Mesodermal cell (in vitro differentiated cells): ENCODE measurements around the gene STAT3.
"Not testable (repeated sequence)": the region's sequence is repeated elsewhere in the genome, so short reads cannot be mapped to it uniquely, and the experiment has no call there.

ENCODE experiments used
- H3K27ac ChIP-seq: 2 replicates; pipeline ENCODE4 v1.7.0; 2013; ENCODE audit warnings: mild to moderate bottlenecking, low read depth, low read length, moderate library complexity; ENCODE audit not compliant: severe bottlenecking
- H3K36me3 ChIP-seq: 2 replicates; pipeline ENCODE4 v1.7.1; 2013; ENCODE audit warnings: mild to moderate bottlenecking, low read length, moderate library complexity; ENCODE audit not compliant: control insufficient read depth, insufficient read depth
- H3K4me1 ChIP-seq: one replicate; pipeline ENCODE4 v1.7.1; 2013; ENCODE audit warnings: mild to moderate bottlenecking, low read length; ENCODE audit not compliant: insufficient read depth, control insufficient read depth, poor library complexity, severe bottlenecking
- H3K4me3 ChIP-seq: 2 replicates; pipeline ENCODE4 v1.7.0; 2013; ENCODE audit warnings: low read length, control low read depth, mild to moderate bottlenecking; ENCODE audit not compliant: insufficient read depth, poor library complexity, severe bottlenecking; ENCODE audit errors: extremely low read depth
- H3K9me3 ChIP-seq: 2 replicates; pipeline ENCODE4 v1.7.1; 2013; ENCODE audit warnings: mild to moderate bottlenecking, low read length, moderate library complexity; ENCODE audit not compliant: control insufficient read depth
- WGBS, 2 experiments: methylation state at CpG; one replicate each; pipeline ENCODE4 v1.1.5; 2013; ENCODE audit warnings: missing lambda C conversion rate in 2 of 2; ENCODE audit not compliant: insufficient coverage in 2 of 2; 5-methylcytosine and 5-hydroxymethylcytosine counted together

The STAT3 gene

DNA sequence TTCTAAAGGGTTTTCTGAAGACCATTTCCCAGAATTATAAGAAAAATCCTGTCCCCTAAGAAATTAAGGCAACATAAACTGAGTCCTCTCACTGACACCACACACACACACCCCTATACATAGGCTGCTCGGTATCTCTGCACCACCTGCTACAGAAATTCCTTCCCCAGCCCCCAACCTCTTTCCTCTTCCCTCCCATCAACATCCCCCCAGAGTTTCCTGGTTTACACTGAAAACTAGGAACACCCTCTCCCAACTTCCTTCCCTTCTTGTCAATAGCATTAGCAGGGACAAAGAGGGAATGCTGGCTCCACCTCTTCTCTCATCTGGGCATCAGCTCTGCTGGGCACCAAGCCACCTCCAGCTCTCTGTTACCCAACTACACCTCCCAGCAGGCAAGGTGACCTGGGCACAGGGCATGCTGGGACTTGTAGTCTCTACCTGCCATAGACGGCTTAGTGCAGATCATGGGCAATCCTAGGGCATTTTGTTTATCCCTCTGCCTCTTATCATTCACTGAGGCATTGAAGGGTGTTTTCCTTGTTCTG, 19.1 kb upstream of the STAT3 start:
- Histone ChIP-seq H3K27ac (peak overlapping the region; percentile 62), H3K9me3 (no peaks in the 10 kb centered on the region), H3K4me3 (no peak overlapping the region), H3K4me1 (peaks cover 41% of the 10 kb centered on the region), H3K36me3 (peaks cover 51% of the 10 kb centered on the region)
- WGBS, 2 experiments: 22 to 60% methylated on average over 1 of the region's 2 CpGs

GRCh38 chr17:42406615-42407288, 18.5 kb upstream of the STAT3 start:
- Histone ChIP-seq H3K4me1 (peaks cover 43% of the 10 kb centered on the region), H3K27ac (no peak overlapping the region), H3K9me3 (no peaks in the 10 kb centered on the region), H3K36me3 (peaks cover 54% of the 10 kb centered on the region), H3K4me3 (no peak overlapping the region)
- WGBS, 2 experiments: 90 to 100% methylated on average over 3 to 4 of the region's 5 CpGs

DNA sequence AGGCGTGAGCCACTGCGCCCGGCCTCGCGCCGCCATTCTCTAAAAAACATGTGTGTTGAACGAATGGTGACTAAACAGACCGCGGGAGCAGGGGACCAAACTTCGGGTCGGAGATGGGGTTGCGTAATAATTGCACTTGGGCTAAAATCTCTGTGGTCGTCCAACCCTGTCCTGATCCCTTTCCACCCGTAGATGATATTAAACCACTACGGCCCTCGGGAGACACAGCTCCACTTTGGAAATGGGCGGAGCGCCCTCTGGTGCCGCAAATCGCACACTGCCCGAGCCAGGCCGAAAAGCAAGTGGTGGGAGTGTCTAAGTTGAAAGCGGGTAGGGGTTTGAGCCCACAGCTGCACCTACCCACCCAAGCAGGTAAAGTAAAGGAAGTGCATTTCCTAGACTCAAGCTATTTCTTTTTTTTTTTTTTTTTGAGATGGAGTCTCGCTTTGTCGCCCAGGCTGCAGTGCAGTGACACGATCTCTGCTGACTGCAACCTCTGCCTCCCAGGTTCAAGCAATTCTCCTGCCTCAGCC, 17.8 kb upstream of the STAT3 start:
- no peaks in the 10 kb centered on the region for H3K9me3 ChIP-seq
- H3K27ac ChIP-seq: no peak overlapping the region
- H3K4me1 ChIP-seq: peaks cover 43% of the 10 kb centered on the region
- H3K36me3 ChIP-seq: peaks cover 48% of the 10 kb centered on the region
- no peak overlapping the region for H3K4me3 ChIP-seq
- WGBS, 2 experiments: 64 to 72% methylated on average over 21 to 22 of the region's 26 CpGs

DNA sequence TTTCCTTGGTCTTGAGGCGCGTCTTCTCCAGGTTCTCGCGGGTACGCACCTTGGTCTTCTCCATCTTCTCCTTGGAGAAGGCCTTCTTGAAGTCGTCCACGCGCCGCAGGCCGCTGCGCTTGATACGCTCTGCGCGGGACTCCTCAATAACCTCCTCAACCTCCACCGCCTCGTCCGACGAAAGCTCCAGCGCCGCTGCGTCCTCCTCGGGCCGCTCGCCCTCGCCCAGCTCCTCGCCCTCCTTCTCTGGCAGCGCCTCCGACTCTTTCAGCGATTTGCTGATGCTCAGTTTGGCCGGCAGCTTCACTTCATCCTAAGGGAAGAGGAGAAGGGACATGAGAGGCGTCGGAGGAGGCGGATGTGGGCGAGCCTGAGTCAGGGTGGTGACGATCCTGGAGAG, 16.8 kb upstream of the STAT3 start:
- Histone ChIP-seq H3K9me3 (no peaks in the 10 kb centered on the region), H3K27ac (no peak overlapping the region), H3K4me3 (no peak overlapping the region), H3K36me3 (peaks cover 43% of the 10 kb centered on the region), H3K4me1 (peaks cover 39% of the 10 kb centered on the region)
- WGBS, 2 experiments: 96 to 97% methylated on average over 20 to 31 of the region's 35 CpGs

DNA sequence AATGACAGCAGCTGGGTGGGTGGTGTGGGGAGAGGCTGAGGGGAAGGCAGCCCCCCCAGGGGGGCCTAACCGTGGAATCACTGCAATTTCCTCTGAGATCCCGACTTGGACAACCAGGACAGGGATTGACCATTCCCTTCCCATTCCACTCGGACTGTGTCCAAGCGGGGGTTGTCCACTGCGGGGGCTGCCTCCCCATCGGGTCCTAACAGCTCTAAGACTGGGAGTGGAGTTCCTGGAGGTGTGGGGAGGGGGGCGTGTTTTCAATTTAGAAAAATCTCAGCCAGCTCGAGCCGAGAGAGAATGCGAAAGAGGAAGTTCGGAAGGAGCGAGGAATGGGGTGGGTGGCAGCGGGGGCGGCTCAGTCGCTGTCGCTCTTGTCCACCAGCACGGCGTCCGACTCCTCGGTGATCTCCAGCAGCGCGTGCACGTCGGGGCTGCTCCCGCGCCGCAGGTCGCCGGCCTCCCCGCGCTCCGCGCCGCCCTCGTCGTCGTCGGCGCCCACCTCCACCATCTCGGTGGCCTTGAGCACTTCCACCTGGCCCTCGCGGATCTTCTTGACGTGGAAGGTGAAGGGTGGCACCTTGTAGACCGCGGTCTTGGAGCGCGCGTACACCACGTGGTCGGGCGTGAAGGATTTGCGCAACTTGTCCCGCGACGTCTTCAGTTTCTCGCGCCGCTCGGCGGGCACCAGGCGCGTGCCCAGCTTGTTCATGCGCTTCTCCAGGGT, 16.2 kb upstream of the STAT3 start:
- Histone ChIP-seq H3K9me3 (no peaks in the 10 kb centered on the region), H3K4me1 (peaks cover 33% of the 10 kb centered on the region), H3K4me3 (no peak overlapping the region), H3K36me3 (peaks cover 41% of the 10 kb centered on the region), H3K27ac (no peak overlapping the region)
- WGBS, 2 experiments: 96 to 98% methylated on average over 55 to 59 of the region's 63 CpGs

- Histone ChIP-seq H3K4me3 (no peak overlapping the region), H3K27ac (no peak overlapping the region), H3K36me3 (peaks cover 41% of the 10 kb centered on the region), H3K9me3 (no peaks in the 10 kb centered on the region), H3K4me1 (peaks cover 27% of the 10 kb centered on the region)
- WGBS, 2 experiments: 78 to 89% methylated on average over 5 to 6 of the region's 6 CpGs
Observed at GRCh38 chr17:42403150-42403549, 14.9 kb upstream of the STAT3 start.

- Histone ChIP-seq H3K27ac (peak overlapping the region; percentile 41), H3K36me3 (peaks cover 41% of the 10 kb centered on the region), H3K4me3 (no peak overlapping the region), H3K9me3 (no peaks in the 10 kb centered on the region), H3K4me1 (peaks cover 17% of the 10 kb centered on the region)
- 38 to 55% methylated on average over 2 to 3 of the region's 3 CpGs for WGBS, 2 experiments
Observed at GRCh38 chr17:42402117-42402516, 13.9 kb upstream of the STAT3 start.

GRCh38 chr17:42400844-42401375, 12.7 kb upstream of the STAT3 start:
- Histone ChIP-seq H3K4me1 (peaks cover 10% of the 10 kb centered on the region), H3K36me3 (peaks cover 41% of the 10 kb centered on the region)
- not testable (repeated sequence) for H3K4me3 ChIP-seq, H3K9me3 ChIP-seq, H3K27ac ChIP-seq
- WGBS, 2 experiments: 85 to 92% methylated on average over 4 to 5 of the region's 8 CpGs

GRCh38 chr17:42399948-42400843, 12.0 kb upstream of the STAT3 start:
- Histone ChIP-seq H3K4me3 (no peak overlapping the region), H3K27ac (peak overlapping the region; percentile 13), H3K4me1 (peaks cover 10% of the 10 kb centered on the region), H3K36me3 (peaks cover 34% of the 10 kb centered on the region), H3K9me3 (no peaks in the 10 kb centered on the region)
- WGBS, 2 experiments: 66 to 77% methylated on average over 5 of the region's 6 CpGs

DNA sequence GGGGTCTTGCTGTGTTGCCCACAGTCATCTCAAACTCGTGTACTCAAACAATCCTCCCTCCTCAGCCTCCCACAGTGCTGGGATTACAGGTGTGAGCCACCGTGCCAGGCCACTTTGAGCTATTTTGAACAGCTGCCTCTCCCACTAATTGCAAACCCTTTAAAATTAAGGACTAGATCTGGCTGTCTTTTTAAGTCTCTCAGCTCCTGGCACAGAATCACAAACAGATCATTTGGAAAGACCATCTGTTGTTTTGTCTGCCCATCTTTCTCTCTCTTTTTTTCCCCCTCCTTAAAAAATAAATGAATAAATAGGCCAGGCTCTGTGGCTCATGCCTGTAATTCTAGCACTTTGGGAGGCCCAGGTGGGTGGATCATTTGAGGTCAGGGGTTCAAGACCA, 10.9 kb upstream of the STAT3 start:
- Histone ChIP-seq H3K9me3 (no peaks in the 10 kb centered on the region), H3K4me3 (no peak overlapping the region)

More for the DNA sequence above, 10.9 kb upstream of the STAT3 start:
- Histone ChIP-seq H3K36me3 (peaks cover 23% of the 10 kb centered on the region), H3K4me1 (peaks cover 10% of the 10 kb centered on the region), H3K27ac (no peak overlapping the region)
- WGBS, 2 experiments: 62 to 89% methylated on average over 1 to 2 of the region's 2 CpGs
